ENCODE results near the gene TNNC2. TPM values are rescaled to one million over a fixed set of nuclear protein-coding genes. Genes with fewer than 3 reads are reported as not detected.

Gene TNNC2
- total and polyA plus RNA-seq, 2 of the 13 experiments (the other 11 are each of a cell fraction or from before 2014, with no cell fraction given): 1.8 to 4.7 TPM

DNA sequence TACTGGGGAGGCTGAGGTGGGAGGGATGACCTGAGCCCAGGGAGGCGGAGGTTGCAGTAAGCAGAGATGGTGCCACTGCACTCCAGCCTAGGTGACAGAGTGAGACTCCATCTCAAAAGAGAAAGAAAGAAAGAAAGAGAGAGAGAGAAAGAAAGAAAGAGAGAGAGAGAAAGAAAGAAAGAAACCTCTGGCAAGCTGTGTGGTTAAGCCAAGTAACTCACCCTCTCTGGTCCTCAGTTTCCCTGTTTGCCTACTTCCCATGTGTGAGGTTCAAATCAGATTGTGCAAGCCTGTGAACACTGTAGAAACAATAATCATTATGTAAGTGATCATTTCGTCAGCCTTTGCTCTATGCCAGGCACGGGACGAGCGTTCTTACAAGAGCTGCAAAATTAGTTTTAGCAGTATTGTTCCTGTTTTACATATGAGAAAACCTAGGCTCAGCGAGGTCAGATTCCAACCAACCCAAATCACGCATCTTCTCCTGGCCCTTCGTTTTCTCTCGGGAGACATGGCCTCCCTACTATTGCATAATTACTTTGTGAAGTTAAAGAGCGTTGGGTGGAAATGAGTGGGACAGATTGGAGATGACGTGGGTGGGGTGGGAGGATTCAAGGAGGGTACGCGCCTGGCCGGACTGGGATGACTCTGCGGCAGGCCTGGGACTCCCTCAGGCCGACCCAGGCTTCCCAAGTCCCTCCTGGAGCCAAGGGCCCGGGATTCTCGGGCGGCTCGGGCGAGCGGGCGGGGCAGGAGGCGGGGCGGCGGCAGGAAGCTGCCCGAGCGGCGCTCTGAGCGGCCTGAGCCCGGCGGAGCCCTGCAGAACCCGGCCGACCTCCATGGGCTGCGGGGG, 6.1 kb upstream of the TNNC2 start, which contains the start of gene SNX21:
TSS of gene SNX21 (plus strand) at position 770 of the 853 bp plus-strand sequence. CDS start 121 bp downstream, outside the sequence.
- Histone ChIP-seq H3K9ac (ENCODE audit: insufficient read depth, low read depth, low read length) (peak within 1 kb of the TSS; percentile 72), H3K27ac (ENCODE audit: extremely low read length, insufficient read depth, low read length) (peak within 1 kb of the TSS; percentile 69), H2AFZ (ENCODE audit: low read length) (peak within 1 kb of the TSS; percentile 47), H3K4me2 (ENCODE audit: low read depth, low read length) (peak within 1 kb of the TSS; percentile 80), H3K4me1 (ENCODE audit: insufficient read depth, low read length) (peaks cover 67% of the 10 kb centered on the region), H3K27me3 (ENCODE audit: control insufficient read depth in 1 of 2, insufficient read depth in 2 of 2, low read length in 2 of 2) (no peaks in the 10 kb centered on the region), H3K4me3 (replicated peaks in 1 of 3; ENCODE audit: insufficient read depth in 1 of 3, low read depth in 2 of 3, low read length in 3 of 3) (peak within 1 kb of the TSS; percentile 71 to 87 (median 86)), H3K9me3 (ENCODE audit: low read length) (no peaks in the 10 kb centered on the region), H3K36me3 (replicated peaks in 1 of 2; ENCODE audit: control insufficient read depth in 1 of 2, insufficient read depth in 2 of 2, low read length in 2 of 2) (0 out of 5 replicates have a peak, but pooled peaks cover 0 to 4% of the 10 kb centered on the region in 2 experiments), H3K79me2 (ENCODE audit: insufficient read depth, low read length) (no peaks in the 10 kb centered on the region), H4K20me1 (ENCODE audit: insufficient read depth, low read length) (no peaks in the 10 kb centered on the region)
- intact Hi-C loops (cut with micrococcal nuclease; ENCODE audit: unreplicated experiment) (loop anchor here (2.0 to 5.0 kb wide), 3 partner anchors 49 to 99 kb away; partner anchors contain the start of genes CTSA, NEURL2, PCIF1 and ZSWIM1), in situ Hi-C loops (cut with HindIII; ENCODE audit: extremely low pct_ligation_motif_present, low pct_unique_long_range_greater_than_20kb) (no loop called here)
- TSS peak; percentile 45 for BruUV-seq (replicated peaks)
- ChIA-PET POLR2A (interaction anchor here (1.0 to 2.5 kb wide), 24 partner anchors 8 to 417 kb away, joined by 3 to 21 read pairs (median 6); partner anchors contain the start of genes ACOT8, CTSA, NEURL2 and PCIF1), CTCF (ENCODE audit: low intra/inter-chr PET ratio, low total read pairs) (interaction anchor here (1.1 kb wide), 1 partner anchor 9 kb away, joined by 4 read pairs; no protein-coding TSS in a partner anchor)
- ATAC-seq: peak; percentile 92
- 3% methylated on average over 20 of the region's 35 CpGs for WGBS (ENCODE audit: low lambda C conversion rate)
- peak; percentile 84 for DNase-seq (ENCODE audit: low spot score)
- FAIRE-seq: peak; percentile 83
- TF ChIP-seq, protein P1, sequence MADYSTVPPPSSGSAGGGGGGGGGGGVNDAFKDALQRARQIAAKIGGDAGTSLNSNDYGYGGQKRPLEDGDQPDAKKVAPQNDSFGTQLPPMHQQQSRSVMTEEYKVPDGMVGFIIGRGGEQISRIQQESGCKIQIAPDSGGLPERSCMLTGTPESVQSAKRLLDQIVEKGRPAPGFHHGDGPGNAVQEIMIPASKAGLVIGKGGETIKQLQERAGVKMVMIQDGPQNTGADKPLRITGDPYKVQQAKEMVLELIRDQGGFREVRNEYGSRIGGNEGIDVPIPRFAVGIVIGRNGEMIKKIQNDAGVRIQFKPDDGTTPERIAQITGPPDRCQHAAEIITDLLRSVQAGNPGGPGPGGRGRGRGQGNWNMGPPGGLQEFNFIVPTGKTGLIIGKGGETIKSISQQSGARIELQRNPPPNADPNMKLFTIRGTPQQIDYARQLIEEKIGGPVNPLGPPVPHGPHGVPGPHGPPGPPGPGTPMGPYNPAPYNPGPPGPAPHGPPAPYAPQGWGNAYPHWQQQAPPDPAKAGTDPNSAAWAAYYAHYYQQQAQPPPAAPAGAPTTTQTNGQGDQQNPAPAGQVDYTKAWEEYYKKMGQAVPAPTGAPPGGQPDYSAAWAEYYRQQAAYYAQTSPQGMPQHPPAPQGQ (CRISPR knock-in tag; IDR thresholded peaks at IDR 0.05; ENCODE audit: borderline replicate concordance): no peak; the same call in 1 of the 2 replicates
- TF ChIP-seq ZNF605 (CRISPR knock-in tag; IDR thresholded peaks at IDR 0.05): peak; percentile 95
- peak; percentile 63 for TF ChIP-seq TBX2 (CRISPR knock-in tag; IDR thresholded peaks at IDR 0.05; ENCODE audit: borderline replicate concordance)
- TF ChIP-seq ZNF512B (CRISPR knock-in tag; IDR thresholded peaks at IDR 0.05; ENCODE audit: borderline replicate concordance): 0 out of 2 replicates have a peak, but pooled peaks have one; percentile 60
- peak; percentile 67 for TF ChIP-seq FOSL2 (CRISPR knock-in tag; IDR thresholded peaks at IDR 0.05)
- TF ChIP-seq, protein P2, sequence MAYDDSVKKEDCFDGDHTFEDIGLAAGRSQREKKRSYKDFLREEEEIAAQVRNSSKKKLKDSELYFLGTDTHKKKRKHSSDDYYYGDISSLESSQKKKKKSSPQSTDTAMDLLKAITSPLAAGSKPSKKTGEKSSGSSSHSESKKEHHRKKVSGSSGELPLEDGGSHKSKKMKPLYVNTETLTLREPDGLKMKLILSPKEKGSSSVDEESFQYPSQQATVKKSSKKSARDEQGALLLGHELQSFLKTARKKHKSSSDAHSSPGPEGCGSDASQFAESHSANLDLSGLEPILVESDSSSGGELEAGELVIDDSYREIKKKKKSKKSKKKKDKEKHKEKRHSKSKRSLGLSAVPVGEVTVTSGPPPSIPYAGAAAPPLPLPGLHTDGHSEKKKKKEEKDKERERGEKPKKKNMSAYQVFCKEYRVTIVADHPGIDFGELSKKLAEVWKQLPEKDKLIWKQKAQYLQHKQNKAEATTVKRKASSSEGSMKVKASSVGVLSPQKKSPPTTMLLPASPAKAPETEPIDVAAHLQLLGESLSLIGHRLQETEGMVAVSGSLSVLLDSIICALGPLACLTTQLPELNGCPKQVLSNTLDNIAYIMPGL (CRISPR knock-in tag; IDR thresholded peaks at IDR 0.05; ENCODE audit: borderline replicate concordance in 1 of 2, low read depth in 1 of 2): peak in 1 of 2 experiments; percentile 83; a peak in 2 of 4 replicates
- 0 out of 2 replicates have a peak, but pooled peaks have one; percentile 26 for TF ChIP-seq ZNF839 (CRISPR knock-in tag; IDR thresholded peaks at IDR 0.05; ENCODE audit: borderline replicate concordance)
- peak; percentile 77; the same call in 1 of the 2 replicates for TF ChIP-seq ZNF446 (CRISPR knock-in tag; IDR thresholded peaks at IDR 0.05)
- no peak for TF ChIP-seq ZNF567 (CRISPR knock-in tag; IDR thresholded peaks at IDR 0.05; ENCODE audit: borderline replicate concordance)
- TF ChIP-seq MTA1 (CRISPR knock-in tag; IDR thresholded peaks at IDR 0.05; ENCODE audit: borderline replicate concordance): peak; percentile 56; the same call in 1 of the 2 replicates
- TF ChIP-seq, protein P3, sequence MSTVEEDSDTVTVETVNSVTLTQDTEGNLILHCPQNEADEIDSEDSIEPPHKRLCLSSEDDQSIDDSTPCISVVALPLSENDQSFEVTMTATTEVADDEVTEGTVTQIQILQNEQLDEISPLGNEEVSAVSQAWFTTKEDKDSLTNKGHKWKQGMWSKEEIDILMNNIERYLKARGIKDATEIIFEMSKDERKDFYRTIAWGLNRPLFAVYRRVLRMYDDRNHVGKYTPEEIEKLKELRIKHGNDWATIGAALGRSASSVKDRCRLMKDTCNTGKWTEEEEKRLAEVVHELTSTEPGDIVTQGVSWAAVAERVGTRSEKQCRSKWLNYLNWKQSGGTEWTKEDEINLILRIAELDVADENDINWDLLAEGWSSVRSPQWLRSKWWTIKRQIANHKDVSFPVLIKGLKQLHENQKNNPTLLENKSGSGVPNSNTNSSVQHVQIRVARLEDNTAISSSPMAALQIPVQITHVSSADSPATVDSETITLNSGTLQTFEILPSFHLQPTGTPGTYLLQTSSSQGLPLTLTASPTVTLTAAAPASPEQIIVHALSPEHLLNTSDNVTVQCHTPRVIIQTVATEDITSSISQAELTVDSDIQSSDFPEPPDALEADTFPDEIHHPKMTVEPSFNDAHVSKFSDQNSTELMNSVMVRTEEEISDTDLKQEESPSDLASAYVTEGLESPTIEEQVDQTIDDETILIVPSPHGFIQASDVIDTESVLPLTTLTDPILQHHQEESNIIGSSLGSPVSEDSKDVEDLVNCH (CRISPR knock-in tag; IDR thresholded peaks at IDR 0.05): no peak
